ENCODE measurements around the gene PPARG.

DNA sequence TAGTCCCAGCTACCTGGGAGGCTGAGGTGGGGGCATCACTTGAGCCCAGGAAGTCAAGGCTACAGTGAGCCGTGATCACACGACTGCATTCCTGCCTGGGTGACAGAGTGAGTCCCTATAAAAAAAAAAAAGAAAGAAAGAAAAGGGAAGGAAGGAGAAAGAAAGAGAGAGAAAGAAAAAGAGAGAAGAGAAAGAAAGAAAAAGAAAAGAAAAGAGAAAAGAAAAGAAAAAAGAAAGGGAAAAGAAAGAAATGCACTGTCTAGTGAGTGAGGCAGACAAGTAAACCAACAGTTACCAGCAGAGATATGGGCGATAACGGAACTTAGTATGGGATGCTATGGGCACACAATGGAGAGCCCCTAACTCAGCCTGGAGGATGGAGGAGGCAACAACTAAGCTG is 158.2 kb downstream of the PPARG start:
- TF ChIP-seq SUZ12 (IDR thresholded peaks at IDR 0.05) (no peak), SP1 (IDR thresholded peaks at IDR 0.05) (no peak), BHLHE40 (IDR thresholded peaks at IDR 0.05; ENCODE audit: borderline replicate concordance) (no peak), TARDBP (IDR thresholded peaks at IDR 0.05) (no peak), ELF4 (IDR thresholded peaks at IDR 0.05) (no peak), FOXA1 (IDR thresholded peaks at IDR 0.05) (no peak), LEF1 (IDR thresholded peaks at IDR 0.05; ENCODE audit: borderline replicate concordance) (no peak), FOXM1 (IDR thresholded peaks at IDR 0.05; ENCODE audit: borderline replicate concordance) (no peak)
- TF ChIP-seq, protein P1, sequence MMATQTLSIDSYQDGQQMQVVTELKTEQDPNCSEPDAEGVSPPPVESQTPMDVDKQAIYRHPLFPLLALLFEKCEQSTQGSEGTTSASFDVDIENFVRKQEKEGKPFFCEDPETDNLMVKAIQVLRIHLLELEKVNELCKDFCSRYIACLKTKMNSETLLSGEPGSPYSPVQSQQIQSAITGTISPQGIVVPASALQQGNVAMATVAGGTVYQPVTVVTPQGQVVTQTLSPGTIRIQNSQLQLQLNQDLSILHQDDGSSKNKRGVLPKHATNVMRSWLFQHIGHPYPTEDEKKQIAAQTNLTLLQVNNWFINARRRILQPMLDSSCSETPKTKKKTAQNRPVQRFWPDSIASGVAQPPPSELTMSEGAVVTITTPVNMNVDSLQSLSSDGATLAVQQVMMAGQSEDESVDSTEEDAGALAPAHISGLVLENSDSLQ (IDR thresholded peaks at IDR 0.05), result no peak

Data from HEK293T (cell line).